Esophagus squamous epithelium (tissue), 5 donors: ENCODE results near the gene FAM135A. TPM values are rescaled to one million over a fixed set of nuclear protein-coding genes. Genes with fewer than 3 reads are reported as not detected.

Source experiments
- DNase-seq: peaks from one replicate; lab custom pipeline; 2025; lab: John Stamatoyannopoulos, UW
- H3K27ac ChIP-seq, 4 donors: fragments of 200-600 bp; sonication (generic); one replicate each; pipeline ENCODE4 v1.5.1; 2016 to 2019; ENCODE audit warnings: mild to moderate bottlenecking in 1 of 4
- H3K27me3 ChIP-seq, 4 donors: fragments of 200-600 bp; sonication (generic); 1 replicate in 3 of 4; 2 replicates in 1 of 4; pipeline versions ENCODE4 v1.5.1 to v1.6.0; 2017 to 2021; ENCODE audit warnings: antibody characterized with exemption in 1 of 4
- H3K36me3 ChIP-seq, 3 donors: fragments of 200-600 bp; sonication (generic); one replicate each; pipeline ENCODE4 v1.5.1; 2016 to 2019
- H3K4me1 ChIP-seq, 3 donors: fragments of 200-600 bp; sonication (generic); one replicate each; pipeline ENCODE4 v1.5.1; 2017 to 2019
- H3K4me3 ChIP-seq, 4 donors: fragments of 200-600 bp; sonication (generic); 1 replicate in 3 of 4; 2 replicates in 1 of 4; pipeline ENCODE4 v1.5.1; 2016 to 2019; ENCODE audit warnings: mild to moderate bottlenecking in 2 of 4, moderate library complexity in 1 of 4
- H3K9me3 ChIP-seq, 3 donors: fragments of 200-600 bp; sonication (generic); one replicate each; pipeline ENCODE4 v1.5.1; 2016 to 2019
- POLR2A ChIP-seq, 4 donors: fragments of 450-650 bp; IDR thresholded peaks; one replicate each; pipeline ENCODE4 v1.6.1; 2017; ENCODE audit warnings: antibody characterized with exemption in 4 of 4, mild to moderate bottlenecking in 4 of 4, moderate library complexity in 3 of 4
- WGBS, 2 donors: methylation state at CpG; one replicate each; pipeline ENCODE4 v1.1.5; 2018; 5-methylcytosine and 5-hydroxymethylcytosine counted together
- intact Hi-C: fragments of 100-400 bp; cut with DNase I; formaldehyde crosslinking; loops from one replicate; pipeline ENCODE4 v1.15.0; 2022
- total RNA-seq, 4 donors: library from RNA; depleted of rRNA; stranded (reverse); fragments of >200 nt; gene quantifications; one replicate each; pipeline ENCODE4 v1.1.0, GENCODE V29; 2016
- TF ChIP-seq, protein P1 (sequence below), 6 experiments: fragments of 450-650 bp in 4 of 6; fragments of 200-600 bp in 2 of 6; sonication (generic) in 2 of 6; IDR thresholded peaks; one replicate each; pipeline ENCODE4 v1.5.1; 2016 to 2019; ENCODE audit warnings: antibody characterized with exemption in 6 of 6, mild to moderate bottlenecking in 4 of 6, moderate library complexity in 4 of 6
- donor health status: DM: yes; HTN: yes; CAD: no.

FAM135A gene
- total RNA-seq, 4 donors from 2014 or later: 81.4 to 142 (median 120) TPM

DNA sequence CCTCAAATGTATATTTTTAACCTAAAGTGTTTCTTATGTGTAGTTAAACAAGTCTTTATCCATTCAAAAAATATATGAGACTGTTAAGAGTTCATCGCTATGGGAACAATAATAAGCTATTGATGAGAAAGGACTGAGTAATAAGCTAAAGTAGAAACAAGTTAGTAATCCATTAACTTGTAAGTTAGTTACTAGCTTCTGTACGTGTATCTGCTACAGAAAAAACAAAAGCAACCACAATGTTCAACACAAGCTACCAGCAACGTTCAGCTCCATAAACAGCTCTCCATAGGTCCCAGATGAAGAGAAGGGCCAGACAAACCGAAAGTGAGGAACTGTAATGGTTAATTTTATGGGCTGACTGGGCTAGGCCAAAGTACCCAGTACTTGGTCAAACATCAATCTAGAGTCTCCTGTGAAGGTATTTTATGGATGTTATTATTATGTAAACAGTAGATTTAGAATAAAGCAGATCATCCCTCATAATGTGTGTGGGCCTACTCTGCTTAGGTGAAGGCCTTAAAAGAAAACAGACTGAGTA lies 33.8 kb upstream of the FAM135A start:
- DNase-seq: no peak
- Histone ChIP-seq H3K27me3 (no peaks in the 10 kb centered on the region), H3K4me1 (no peaks in the 10 kb centered on the region), H3K9me3 (no peaks in the 10 kb centered on the region), H3K27ac (no peak overlapping the region), H3K36me3 (no peaks in the 10 kb centered on the region), H3K4me3 (no peak overlapping the region)
- intact Hi-C loops: no loop called here
- TF ChIP-seq, protein P1, sequence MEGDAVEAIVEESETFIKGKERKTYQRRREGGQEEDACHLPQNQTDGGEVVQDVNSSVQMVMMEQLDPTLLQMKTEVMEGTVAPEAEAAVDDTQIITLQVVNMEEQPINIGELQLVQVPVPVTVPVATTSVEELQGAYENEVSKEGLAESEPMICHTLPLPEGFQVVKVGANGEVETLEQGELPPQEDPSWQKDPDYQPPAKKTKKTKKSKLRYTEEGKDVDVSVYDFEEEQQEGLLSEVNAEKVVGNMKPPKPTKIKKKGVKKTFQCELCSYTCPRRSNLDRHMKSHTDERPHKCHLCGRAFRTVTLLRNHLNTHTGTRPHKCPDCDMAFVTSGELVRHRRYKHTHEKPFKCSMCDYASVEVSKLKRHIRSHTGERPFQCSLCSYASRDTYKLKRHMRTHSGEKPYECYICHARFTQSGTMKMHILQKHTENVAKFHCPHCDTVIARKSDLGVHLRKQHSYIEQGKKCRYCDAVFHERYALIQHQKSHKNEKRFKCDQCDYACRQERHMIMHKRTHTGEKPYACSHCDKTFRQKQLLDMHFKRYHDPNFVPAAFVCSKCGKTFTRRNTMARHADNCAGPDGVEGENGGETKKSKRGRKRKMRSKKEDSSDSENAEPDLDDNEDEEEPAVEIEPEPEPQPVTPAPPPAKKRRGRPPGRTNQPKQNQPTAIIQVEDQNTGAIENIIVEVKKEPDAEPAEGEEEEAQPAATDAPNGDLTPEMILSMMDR (IDR thresholded peaks at IDR 0.05): no peak
- no peak for TF ChIP-seq POLR2A (IDR thresholded peaks at IDR 0.05)
- 70 to 71% methylated on average over 4 of the region's 4 CpGs for WGBS, 2 donors

- Histone ChIP-seq H3K27ac (no peak overlapping the region), H3K27me3 (no peaks in the 10 kb centered on the region), H3K9me3 (no peaks in the 10 kb centered on the region), H3K4me3 (no peak overlapping the region), H3K36me3 (no peaks in the 10 kb centered on the region), H3K4me1 (no peaks in the 10 kb centered on the region)
- intact Hi-C loops: no loop called here
- WGBS, 2 donors: 79 to 93% methylated on average over 5 of the region's 5 CpGs
- TF ChIP-seq, protein P1 (IDR thresholded peaks at IDR 0.05): no peak
- TF ChIP-seq POLR2A (IDR thresholded peaks at IDR 0.05): no peak
- no peak for DNase-seq
Observed at GRCh38 chr6:70380252-70380651, 33.1 kb upstream of the FAM135A start.

DNA sequence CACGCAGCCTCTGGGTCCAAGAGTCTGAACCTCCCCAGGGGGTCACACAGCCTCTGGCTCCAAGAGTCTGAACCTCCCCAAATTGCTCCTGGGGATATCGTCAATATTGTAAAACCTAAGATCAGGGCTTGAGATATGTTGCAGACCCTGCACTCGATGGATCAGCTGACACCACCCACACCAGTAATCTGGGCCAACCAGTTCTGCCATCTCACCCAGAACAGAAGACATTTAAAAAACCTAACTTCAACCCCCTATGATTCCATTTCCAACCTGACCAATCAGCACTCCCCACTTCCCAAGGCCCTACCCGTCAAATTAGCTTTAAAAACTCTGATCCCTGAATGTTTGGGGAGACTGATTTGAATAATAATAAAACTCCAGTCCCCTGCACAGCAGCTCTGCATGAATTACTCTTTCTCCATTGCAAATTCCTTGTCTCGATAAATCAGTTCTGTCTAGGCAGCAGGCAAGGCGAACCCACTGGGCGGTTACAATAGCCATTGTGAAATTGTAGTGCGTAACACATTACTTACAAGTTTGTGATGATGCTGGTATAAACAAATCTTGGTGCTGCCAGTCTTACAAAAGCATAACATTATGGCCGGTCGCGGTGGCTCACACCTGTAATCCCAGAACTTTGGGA lies 32.4 kb upstream of the FAM135A start:
- no peaks in the 10 kb centered on the region for H3K9me3 ChIP-seq
- no peaks in the 10 kb centered on the region for H3K36me3 ChIP-seq
- H3K27me3 ChIP-seq: no peaks in the 10 kb centered on the region
- 88 to 90% methylated on average over 9 to 11 of the region's 11 CpGs for WGBS, 2 donors
- no peak overlapping the region for H3K4me3 ChIP-seq
- intact Hi-C loops: no loop called here
- no peak overlapping the region for H3K27ac ChIP-seq
- no peaks in the 10 kb centered on the region for H3K4me1 ChIP-seq
- no peak for DNase-seq
- TF ChIP-seq, protein P1 (IDR thresholded peaks at IDR 0.05): no peak
- TF ChIP-seq POLR2A (IDR thresholded peaks at IDR 0.05): no peak

- intact Hi-C loops: no loop called here
- TF ChIP-seq POLR2A (IDR thresholded peaks at IDR 0.05): no peak
- TF ChIP-seq, protein P1 (IDR thresholded peaks at IDR 0.05): no peak
- H3K4me3 ChIP-seq: no peak overlapping the region
- no peaks in the 10 kb centered on the region for H3K36me3 ChIP-seq
- no peaks in the 10 kb centered on the region for H3K27me3 ChIP-seq
- H3K27ac ChIP-seq: no peak overlapping the region
- 86% methylated on average over 5 of the region's 5 CpGs for WGBS, 2 donors
- DNase-seq: no peak
- H3K4me1 ChIP-seq: no peaks in the 10 kb centered on the region
- H3K9me3 ChIP-seq: no peaks in the 10 kb centered on the region
Observed at GRCh38 chr6:70381417-70381782, 31.9 kb upstream of the FAM135A start.

DNA sequence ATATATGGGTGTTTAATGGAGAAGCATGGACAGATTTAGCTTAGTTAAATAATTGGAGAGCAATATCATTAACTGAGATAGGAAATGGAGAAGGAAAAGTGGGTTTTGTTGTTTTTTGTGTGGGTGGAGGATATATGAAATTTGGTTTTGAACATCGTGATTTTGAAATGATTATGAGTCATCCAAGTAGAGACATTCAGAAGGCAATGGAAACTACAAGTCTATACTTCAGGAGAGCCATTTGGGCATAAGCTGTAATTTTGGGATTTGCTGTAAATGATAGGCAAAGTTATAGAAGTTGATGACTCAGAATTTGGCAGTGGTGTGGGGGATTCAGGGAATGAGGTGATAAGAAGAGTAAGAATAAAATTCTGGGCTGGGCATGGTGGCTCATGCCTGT lies 27.4 kb upstream of the FAM135A start:
- H3K4me3 ChIP-seq: no peak overlapping the region
- intact Hi-C loops: no loop called here
- 13 to 29% methylated on average over 1 of the region's 1 CpG for WGBS, 2 donors
- no peaks in the 10 kb centered on the region for H3K4me1 ChIP-seq
- no peaks in the 10 kb centered on the region for H3K9me3 ChIP-seq
- no peaks in the 10 kb centered on the region for H3K36me3 ChIP-seq
- H3K27ac ChIP-seq: no peak overlapping the region
- no peak for DNase-seq
- TF ChIP-seq, protein P1 (IDR thresholded peaks at IDR 0.05): no peak
- no peak for TF ChIP-seq POLR2A (IDR thresholded peaks at IDR 0.05)
- H3K27me3 ChIP-seq: no peaks in the 10 kb centered on the region
